Tibial nerve (tissue), 4 donors: ENCODE data around the gene LMBR1. TPM values are rescaled to one million over a fixed set of nuclear protein-coding genes. Genes with fewer than 3 reads are reported as not detected.
"Not testable (repeated sequence)": the region's sequence is repeated elsewhere in the genome, so short reads cannot be mapped to it uniquely, and the experiment has no call there.

ENCODE experiments used
- DNase-seq, 2 donors: peaks; one replicate each; pipeline ENCODE4 v3.0.0-alpha.2; 2019; ENCODE audit warnings: low spot score in 2 of 2
- H3K27ac ChIP-seq, 4 donors: fragments of 200-600 bp; sonication (generic) in 3 of 4; one replicate each; pipeline ENCODE4 v1.5.1; 2017 to 2019; ENCODE audit warnings: mild to moderate bottlenecking in 1 of 4
- H3K27me3 ChIP-seq, 2 donors: fragments of 200-600 bp; sonication (generic) in 1 of 2; one replicate each; pipeline versions ENCODE4 v1.5.1 to v1.6.0; 2017 to 2019
- H3K36me3 ChIP-seq, 3 donors: fragments of 200-600 bp; sonication (generic); one replicate each; pipeline ENCODE4 v1.5.1; 2018 to 2019
- H3K4me1 ChIP-seq, 4 donors: fragments of 200-600 bp; sonication (generic) in 3 of 4; one replicate each; pipeline ENCODE4 v1.5.1; 2017 to 2019
- H3K4me3 ChIP-seq, 4 donors: fragments of 200-600 bp; sonication (generic) in 3 of 4; one replicate each; pipeline ENCODE4 v1.5.1; 2017 to 2019; ENCODE audit warnings: mild to moderate bottlenecking in 1 of 4, moderate library complexity in 1 of 4
- H3K9me3 ChIP-seq, 4 donors: fragments of 200-600 bp; sonication (generic) in 3 of 4; one replicate each; pipeline ENCODE4 v1.5.1; 2017 to 2019
- EP300 ChIP-seq, 2 donors: sonication (generic); formaldehyde crosslinking; IDR thresholded peaks; one replicate each; pipeline ENCODE4 v1.6.1; 2017; ENCODE audit warnings: antibody characterized with exemption in 2 of 2, mild to moderate bottlenecking in 1 of 2
- POLR2A ChIP-seq, 2 donors: fragments of 450-650 bp; IDR thresholded peaks; one replicate each; pipeline ENCODE4 v1.6.1; 2017; ENCODE audit warnings: antibody characterized with exemption in 2 of 2, mild to moderate bottlenecking in 2 of 2, moderate library complexity in 2 of 2
- WGBS, 2 donors: methylation state at CpG; one replicate each; pipeline ENCODE4 v1.1.5; 2018; 5-methylcytosine and 5-hydroxymethylcytosine counted together
- total RNA-seq, 4 donors: library from RNA; depleted of rRNA; stranded (reverse); fragments of >200 nt; gene quantifications; one replicate each; pipeline ENCODE4 v1.1.0, GENCODE V29; 2016
- TF ChIP-seq, protein P1 (sequence below), 5 experiments: fragments of 200-600 bp in 3 of 5; fragments of 450-650 bp in 2 of 5; sonication (generic) in 3 of 5; IDR thresholded peaks; one replicate each; pipeline ENCODE4 v1.5.1; 2016 to 2019; ENCODE audit warnings: antibody characterized with exemption in 5 of 5, mild to moderate bottlenecking in 3 of 5, moderate library complexity in 2 of 5

LMBR1 gene
- total RNA-seq, 4 donors from 2014 or later, result 48.1 to 139 (median 77.3) TPM

DNA sequence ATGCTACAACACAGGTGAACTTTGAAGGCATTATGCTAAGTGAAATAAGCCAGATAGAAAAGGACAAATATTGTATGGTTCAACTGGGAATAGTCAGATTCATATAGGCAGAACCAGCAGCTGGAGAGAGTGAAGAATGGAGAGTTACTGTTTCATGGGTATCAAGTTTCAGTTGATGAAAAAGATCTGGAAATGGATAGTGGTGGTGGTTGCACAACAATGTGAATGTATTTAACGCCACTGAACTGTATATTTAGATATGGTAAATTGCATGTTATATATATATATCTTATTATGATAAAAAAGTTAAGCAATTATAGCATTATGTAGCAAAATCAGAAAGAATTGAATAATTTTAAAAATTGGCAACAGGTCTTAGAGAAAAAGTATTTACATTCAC lies 3.9 kb downstream of the LMBR1 start:
- no peak for DNase-seq
- Histone ChIP-seq H3K4me1 (peaks cover 0 to 15% (median 5%) of the 10 kb centered on the region in 4 donors), H3K9me3 (no peaks in the 10 kb centered on the region), H3K27me3 (no peaks in the 10 kb centered on the region), H3K36me3 (no peaks in the 10 kb centered on the region), H3K27ac (no peak overlapping the region), H3K4me3 (no peak overlapping the region)
- TF ChIP-seq POLR2A (IDR thresholded peaks at IDR 0.05) (no peak), EP300 (IDR thresholded peaks at IDR 0.05) (no peak)
- TF ChIP-seq, protein P1, sequence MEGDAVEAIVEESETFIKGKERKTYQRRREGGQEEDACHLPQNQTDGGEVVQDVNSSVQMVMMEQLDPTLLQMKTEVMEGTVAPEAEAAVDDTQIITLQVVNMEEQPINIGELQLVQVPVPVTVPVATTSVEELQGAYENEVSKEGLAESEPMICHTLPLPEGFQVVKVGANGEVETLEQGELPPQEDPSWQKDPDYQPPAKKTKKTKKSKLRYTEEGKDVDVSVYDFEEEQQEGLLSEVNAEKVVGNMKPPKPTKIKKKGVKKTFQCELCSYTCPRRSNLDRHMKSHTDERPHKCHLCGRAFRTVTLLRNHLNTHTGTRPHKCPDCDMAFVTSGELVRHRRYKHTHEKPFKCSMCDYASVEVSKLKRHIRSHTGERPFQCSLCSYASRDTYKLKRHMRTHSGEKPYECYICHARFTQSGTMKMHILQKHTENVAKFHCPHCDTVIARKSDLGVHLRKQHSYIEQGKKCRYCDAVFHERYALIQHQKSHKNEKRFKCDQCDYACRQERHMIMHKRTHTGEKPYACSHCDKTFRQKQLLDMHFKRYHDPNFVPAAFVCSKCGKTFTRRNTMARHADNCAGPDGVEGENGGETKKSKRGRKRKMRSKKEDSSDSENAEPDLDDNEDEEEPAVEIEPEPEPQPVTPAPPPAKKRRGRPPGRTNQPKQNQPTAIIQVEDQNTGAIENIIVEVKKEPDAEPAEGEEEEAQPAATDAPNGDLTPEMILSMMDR (IDR thresholded peaks at IDR 0.05), result no peak
- 67 to 81% methylated on average over 1 of the region's 1 CpG for WGBS, 2 donors

DNA sequence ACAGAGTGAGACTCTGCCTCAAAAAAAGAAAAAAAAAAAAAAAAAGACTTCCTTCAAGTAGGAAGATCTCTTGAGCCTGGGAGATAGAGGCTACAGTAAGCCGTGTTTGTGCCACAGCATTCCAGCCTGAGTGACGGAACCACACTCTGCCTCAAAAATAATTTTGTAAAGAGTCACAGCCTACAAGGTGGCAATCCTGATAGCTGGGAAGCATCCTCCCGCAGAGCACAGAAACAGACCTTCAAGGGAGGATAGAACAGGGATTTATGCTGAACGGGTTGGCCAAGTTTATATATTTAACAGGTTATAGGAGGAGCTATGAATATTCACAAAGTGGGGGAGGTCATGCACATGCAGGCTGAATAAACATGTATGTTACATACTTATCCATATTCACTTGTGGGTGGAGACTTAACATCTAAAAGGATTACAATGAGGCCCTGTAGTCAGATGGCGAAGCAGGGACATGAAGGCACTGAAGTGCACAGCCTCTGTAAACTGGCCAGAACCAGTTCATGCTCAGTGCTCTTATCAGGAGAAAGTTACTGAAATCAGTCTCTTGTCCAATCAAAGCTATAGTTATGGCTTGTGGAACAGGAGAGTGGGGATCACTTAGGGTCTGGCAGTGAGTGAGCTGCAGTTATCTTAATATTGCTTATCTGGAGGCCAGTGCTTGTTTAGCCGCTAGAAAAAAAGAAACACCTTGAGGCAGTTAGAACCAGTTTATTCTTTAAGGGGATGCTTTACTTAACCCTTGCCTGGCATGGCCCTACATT lies 6.8 kb downstream of the LMBR1 start:
- H3K9me3 ChIP-seq, result no peaks in the 10 kb centered on the region
- 79 to 83% methylated on average over 6 of the region's 6 CpGs for WGBS, 2 donors
- H3K27ac ChIP-seq, result no peak overlapping the region
- TF ChIP-seq POLR2A (IDR thresholded peaks at IDR 0.05), result no peak
- TF ChIP-seq, protein P1 (IDR thresholded peaks at IDR 0.05), result no peak
- no peak for TF ChIP-seq EP300 (IDR thresholded peaks at IDR 0.05)
- H3K4me3 ChIP-seq, result no peak overlapping the region
- DNase-seq, result no peak
- peaks cover 0 to 7% (median 0%) of the 10 kb centered on the region in 3 donors for H3K36me3 ChIP-seq
- no peaks in the 10 kb centered on the region for H3K27me3 ChIP-seq
- H3K4me1 ChIP-seq, result no peaks in the 10 kb centered on the region

DNA sequence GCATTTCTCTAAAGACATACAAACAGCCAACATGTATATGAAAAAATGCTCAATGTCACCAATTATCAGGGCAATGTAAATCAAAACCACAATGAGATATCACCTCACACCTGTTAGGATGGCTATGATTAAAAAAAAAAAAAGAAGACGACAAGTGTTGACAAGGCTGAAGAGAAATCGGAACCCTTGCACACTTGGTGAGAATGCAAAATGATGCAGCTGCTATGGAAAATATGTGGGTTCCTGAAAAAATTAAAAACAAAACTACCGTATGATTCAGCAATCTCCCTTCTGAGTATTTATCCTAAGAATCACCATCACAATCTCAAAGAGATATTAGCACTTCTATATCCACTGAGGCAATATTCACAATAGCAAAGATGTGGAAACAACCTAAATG lies 11.3 kb downstream of the LMBR1 start:
- peaks cover 0 to 7% (median 0%) of the 10 kb centered on the region in 3 donors for H3K36me3 ChIP-seq
- H3K4me3 ChIP-seq, result no peak overlapping the region
- DNase-seq, result no peak
- H3K4me1 ChIP-seq, result no peaks in the 10 kb centered on the region
- no peaks in the 10 kb centered on the region for H3K27me3 ChIP-seq
- H3K9me3 ChIP-seq, result peaks cover 0 to 13% (median 0%) of the 10 kb centered on the region in 4 donors
- no peak overlapping the region for H3K27ac ChIP-seq
- TF ChIP-seq POLR2A (IDR thresholded peaks at IDR 0.05), result no peak
- TF ChIP-seq EP300 (IDR thresholded peaks at IDR 0.05), result no peak
- TF ChIP-seq, protein P1 (IDR thresholded peaks at IDR 0.05), result no peak
- 85 to 90% methylated on average over 3 of the region's 3 CpGs for whole genome bisulfite sequencing, 2 donors

DNA sequence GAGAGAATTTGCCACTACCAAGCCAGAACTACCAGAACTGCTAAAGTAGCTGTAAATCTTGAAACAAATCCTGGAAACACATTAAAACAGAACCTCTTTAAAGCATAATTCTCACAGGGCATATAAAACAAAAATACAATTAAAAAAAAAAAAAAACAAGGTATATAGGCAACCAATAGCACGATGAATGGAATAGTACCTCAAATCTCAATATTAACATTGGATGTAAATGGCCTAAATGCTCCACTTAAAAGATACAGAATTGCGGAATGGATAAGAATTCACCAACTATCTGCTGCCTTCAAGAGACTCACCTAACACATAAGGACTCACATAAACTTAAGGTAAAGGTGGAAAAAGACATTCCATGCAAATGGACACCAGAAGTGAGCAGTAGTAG lies 17.2 kb downstream of the LMBR1 start:
- Histone ChIP-seq H3K4me3 (no peak overlapping the region), H3K9me3 (peaks cover 0 to 23% (median 0%) of the 10 kb centered on the region in 4 donors), H3K36me3 (peaks cover 0 to 16% (median 0%) of the 10 kb centered on the region in 3 donors), H3K27ac (no peak overlapping the region), H3K4me1 (no peaks in the 10 kb centered on the region), H3K27me3 (no peaks in the 10 kb centered on the region)
- TF ChIP-seq POLR2A (IDR thresholded peaks at IDR 0.05), result no peak
- TF ChIP-seq, protein P1 (IDR thresholded peaks at IDR 0.05), result no peak
- TF ChIP-seq EP300 (IDR thresholded peaks at IDR 0.05), result no peak
- 97 to 98% methylated on average over 2 of the region's 2 CpGs for WGBS, 2 donors
- no peak for DNase-seq

DNA sequence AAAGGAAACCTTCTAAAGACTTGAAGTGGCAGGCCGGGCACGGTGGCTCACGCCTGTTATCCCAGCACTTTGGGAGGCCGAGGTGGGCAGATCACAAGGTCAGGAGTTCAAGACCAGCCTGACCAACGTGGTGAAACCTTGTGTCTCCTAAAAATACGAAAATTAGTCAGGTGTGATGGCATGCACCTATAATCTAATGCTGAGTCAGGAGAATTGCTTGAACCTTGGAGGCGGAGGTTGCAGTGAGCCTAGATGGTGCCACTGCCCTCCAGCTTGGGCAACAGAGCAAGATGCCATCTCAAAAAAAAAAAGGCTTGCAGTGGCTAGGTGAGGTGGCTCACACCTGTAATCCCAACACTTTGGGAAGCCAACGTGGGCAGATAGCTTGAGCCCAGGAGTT lies 24.6 kb downstream of the LMBR1 start:
- not testable (repeated sequence) for H3K9me3 ChIP-seq, H3K4me1 ChIP-seq, DNase-seq, H3K27me3 ChIP-seq, H3K27ac ChIP-seq, H3K4me3 ChIP-seq
- H3K36me3 ChIP-seq, result peaks cover 0 to 16% (median 0%) of the 10 kb centered on the region in 3 donors
- 98% methylated on average over 8 of the region's 8 CpGs for WGBS, 2 donors
